Activated T-helper 9 cell treated with anti-CD3 and anti-CD28 coated beads, Interleukin-2, amount 50 U/mL, for 16 hours (primary cell): Measurements from ENCODE around the gene SLC25A34.

Experiments
- DNase-seq: peaks from one replicate; pipeline ENCODE4 v3.0.0-alpha.2; 2020; ENCODE audit warnings: low read depth

The SLC25A34 gene

GRCh38 chr1:15714406-15715136 is 21.5 kb upstream of the SLC25A34 start:
- DNase-seq = no peak

- no peak for DNase-seq
Observed at GRCh38 chr1:15717418-15718125, 18.5 kb upstream of the SLC25A34 start.

GRCh38 chr1:15718199-15718601 is 17.9 kb upstream of the SLC25A34 start:
- DNase-seq = no peak

DNA sequence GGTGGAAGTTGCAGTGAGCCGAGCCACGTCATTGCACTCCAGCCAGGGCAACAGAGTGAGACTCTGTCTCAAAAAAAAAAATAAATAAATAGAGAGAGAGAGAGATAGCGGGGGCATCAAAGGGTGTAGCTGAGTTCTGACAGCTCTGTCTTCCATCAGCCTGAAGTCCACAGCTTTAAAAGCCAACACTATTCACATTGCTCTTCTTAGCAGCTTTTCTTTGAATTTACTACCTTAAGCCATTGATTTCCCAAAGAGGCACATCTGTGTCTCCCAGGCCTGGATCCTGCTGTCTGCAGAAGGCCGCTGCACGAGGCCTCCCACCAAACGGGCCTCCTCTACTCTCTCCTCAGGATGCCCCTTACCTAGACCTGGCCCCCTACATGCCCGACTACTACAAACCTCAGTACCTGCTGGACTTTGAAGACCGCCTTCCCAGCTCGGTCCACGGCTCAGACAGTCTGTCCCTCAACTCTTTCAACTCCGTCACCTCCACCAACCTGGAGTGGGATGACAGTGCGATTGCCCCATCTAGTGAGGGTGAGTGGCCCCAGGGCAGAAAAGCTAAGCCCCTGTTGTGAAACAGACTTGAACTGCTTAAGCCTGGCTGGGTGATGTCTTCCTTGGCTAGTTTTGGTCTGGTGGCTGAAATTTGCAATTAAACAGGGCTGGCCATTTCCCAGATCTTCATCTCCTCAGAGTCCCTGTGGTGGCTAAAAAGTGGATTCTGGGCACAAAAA is 16.5 kb upstream of the SLC25A34 start:
- no peak for DNase-seq

DNA sequence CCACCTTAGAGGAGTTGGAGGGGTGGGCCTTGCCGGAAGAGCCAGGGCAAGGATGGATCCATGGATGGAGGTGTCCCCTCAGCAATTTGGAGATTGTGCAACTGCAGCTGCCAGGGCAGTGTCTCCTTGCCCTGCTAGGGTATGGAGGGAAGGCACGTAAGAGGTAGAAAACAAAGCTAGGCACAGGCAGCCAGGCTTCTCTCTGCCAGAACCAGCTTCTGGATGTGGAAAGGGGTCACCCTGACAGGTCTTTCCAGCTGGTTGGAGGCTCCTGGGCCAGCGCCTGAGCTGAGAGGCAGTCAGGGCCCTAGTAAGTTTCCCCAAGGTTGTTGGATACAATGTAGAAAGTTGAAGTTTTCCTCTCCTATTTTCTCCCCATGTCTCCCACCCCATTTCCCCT is 15.2 kb upstream of the SLC25A34 start:
- no peak for DNase-seq

- DNase-seq = no peak
Observed at GRCh38 chr1:15722411-15722810, 13.6 kb upstream of the SLC25A34 start.

- no peak for DNase-seq
Observed at GRCh38 chr1:15722836-15723532, 13.1 kb upstream of the SLC25A34 start.

DNA sequence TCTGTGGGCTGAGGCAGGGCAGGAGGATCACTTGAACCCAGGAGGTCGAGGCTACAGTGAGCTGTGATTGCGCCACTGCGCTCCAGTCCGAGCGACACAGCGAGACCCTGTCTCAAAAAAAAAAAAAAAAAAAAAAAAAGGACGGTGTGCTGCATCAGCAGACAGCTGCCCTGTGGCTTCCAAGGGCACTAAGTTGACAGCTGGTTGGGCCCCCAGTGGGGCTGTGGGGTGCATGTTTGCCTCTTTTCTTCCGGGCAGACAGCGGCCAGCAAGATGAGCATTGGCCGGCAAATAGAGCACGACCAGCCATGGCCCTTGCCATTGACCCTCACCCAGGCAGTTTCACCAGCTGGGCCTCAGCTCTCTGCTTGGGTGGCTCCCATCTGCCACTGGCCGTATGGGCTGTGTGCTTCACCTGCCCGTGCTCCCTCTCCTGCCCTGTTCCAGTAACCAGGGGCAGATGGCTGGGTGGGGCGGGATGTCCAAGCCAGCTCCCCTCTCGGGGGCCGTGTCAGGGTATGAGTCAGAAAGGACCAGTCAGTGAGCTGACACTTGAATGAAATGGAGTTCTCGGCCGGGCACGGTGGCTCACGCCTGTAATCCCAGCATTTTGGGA is 12.3 kb upstream of the SLC25A34 start:
- DNase-seq = no peak

DNA sequence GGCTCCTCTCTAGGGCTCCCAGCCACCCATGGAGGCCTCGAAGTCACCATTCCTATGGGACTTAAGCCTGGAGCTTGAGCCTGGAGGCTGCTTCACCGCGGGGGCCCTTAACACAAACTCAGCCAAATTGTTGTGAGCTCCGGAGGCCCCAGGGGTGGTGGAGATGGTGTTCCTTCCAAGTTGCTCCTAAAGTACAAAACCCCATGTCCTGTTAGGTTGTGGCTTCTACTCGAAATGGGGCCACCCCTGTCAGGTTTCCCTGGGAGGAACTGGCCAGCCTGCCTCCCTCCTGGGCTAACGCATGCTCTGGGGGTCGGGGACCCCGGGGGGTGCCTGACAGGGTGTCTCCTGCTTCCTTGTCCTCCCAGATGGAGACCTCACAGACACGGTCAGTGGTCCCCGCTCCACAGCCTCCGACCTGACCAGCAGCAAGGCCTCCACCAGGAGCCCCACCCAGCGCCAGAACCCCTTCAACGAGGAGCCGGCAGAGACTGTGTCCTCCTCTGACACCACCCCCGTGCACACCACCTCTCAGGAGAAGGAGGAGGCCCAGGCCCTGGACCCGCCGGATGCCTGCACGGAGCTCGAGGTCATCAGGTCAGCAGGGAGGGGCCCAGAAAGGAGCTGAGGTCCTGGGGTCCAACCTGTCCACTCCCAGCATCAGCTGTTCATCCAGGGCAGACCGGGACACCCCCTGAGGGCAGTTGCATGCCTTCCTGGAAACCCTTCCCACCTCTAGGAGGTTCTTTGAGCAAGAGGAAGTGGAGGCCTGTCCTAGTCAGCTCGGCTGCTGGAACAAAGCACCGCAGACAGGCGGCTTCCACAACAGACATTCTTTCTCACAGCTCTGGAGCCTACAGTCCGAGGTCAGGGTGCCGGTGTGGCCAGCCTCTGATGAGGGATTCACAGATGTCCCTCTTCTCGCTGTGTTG is 10.8 kb upstream of the SLC25A34 start:
- DNase-seq = no peak

DNA sequence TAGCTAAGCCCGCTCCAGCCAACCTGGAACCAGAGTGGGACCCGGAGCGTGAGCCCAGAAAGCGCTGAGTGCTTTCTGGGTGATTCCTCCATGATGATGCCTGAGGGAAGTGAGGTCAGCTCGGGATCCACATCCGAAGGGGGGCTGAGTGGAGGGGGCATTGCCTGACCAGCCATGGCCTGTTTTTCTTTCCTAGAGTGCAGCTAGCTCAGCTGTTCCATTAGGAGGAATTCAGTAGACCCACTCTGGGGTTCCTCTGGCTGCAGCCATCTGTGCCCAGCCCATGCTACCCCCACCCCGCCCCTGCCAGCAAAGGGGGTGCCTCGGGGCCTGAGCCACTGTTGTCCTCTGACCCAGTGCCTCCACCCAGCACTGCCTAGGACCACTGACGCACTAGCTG is 9.6 kb upstream of the SLC25A34 start:
- no peak for DNase-seq

- DNase-seq = no peak
Observed at GRCh38 chr1:15727021-15727420, 9.0 kb upstream of the SLC25A34 start.

- no peak for DNase-seq
Observed at GRCh38 chr1:15727424-15727823, 8.6 kb upstream of the SLC25A34 start.

DNA sequence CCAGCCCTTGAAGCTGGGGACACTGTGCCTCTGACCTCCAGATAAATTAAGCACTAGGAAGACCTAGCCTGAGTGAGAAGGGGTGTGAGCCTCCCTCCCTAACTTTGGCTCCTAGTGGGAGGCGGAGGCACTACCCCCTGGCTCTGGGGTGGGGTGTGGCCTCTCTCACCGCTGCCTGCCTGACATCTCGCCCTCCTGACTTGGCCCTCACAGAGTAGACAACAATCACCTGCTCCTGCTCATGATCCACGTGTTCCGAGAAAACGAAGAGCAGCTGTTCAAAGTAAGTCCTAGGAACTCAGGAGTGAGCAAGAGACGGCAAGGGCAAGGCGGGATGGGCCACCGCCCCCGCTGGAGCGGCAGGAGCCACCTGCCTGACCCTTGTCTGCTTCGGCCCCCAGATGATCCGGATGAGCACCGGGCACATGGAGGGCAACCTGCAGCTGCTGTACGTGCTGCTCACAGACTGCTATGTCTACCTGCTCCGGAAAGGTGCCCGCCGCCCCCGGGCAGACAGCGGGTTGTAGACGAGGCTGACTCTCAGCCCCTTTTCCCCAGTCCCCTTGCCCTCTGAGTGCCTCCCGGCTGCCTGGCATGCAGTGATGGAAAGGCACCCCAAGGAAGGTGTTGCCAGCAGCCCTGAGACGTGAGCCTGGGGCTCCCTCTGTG is 8.1 kb upstream of the SLC25A34 start:
- DNase-seq = no peak

- DNase-seq = no peak
Observed at GRCh38 chr1:15728937-15729657, 7.0 kb upstream of the SLC25A34 start.

GRCh38 chr1:15730423-15730822 is 5.6 kb upstream of the SLC25A34 start:
- no peak for DNase-seq

GRCh38 chr1:15730936-15731335 is 5.1 kb upstream of the SLC25A34 start:
- DNase-seq = no peak

DNA sequence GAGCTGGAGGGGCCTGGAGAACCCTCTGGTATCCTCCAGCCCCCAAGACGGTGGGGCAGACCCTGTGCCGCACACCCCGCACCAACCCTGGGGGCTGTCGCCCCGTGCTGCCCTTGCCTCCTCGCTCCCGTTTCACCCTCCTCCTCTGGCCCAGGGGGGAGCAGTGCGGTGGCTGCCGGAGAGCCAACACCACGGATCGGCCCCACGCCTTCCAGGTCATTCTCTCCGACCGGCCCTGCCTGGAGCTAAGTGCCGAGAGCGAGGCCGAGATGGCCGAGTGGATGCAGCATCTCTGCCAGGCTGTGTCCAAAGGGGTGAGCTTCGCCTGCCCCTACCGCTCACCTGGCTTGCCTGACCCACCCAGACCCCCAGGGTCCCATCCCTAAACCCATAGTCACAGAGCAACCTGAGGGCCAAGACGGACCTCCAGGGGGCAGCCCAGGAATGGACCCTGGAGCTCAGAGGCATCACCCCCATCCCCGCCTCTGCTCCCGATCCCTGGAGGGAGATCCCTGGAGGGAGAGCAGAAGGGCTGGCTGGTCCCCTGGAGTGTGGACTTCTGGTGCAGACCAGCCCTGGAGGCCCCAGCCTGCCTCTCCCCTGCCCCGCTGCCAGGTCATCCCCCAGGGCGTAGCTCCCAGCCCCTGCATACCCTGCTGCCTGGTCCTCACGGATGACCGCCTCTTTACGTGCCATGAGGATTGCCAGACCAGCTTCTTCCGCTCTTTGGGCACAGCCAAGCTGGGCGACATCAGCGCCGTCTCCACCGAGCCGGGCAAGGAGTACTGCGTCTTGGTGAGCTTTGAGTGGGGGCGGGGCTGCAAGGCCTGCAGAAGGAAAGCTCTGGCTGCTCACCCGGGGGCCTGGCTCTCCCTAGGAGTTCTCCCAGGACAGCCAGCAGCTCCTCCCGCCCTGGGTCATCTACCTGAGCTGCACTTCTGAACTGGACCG is 4.0 kb upstream of the SLC25A34 start:
- no peak for DNase-seq

DNA sequence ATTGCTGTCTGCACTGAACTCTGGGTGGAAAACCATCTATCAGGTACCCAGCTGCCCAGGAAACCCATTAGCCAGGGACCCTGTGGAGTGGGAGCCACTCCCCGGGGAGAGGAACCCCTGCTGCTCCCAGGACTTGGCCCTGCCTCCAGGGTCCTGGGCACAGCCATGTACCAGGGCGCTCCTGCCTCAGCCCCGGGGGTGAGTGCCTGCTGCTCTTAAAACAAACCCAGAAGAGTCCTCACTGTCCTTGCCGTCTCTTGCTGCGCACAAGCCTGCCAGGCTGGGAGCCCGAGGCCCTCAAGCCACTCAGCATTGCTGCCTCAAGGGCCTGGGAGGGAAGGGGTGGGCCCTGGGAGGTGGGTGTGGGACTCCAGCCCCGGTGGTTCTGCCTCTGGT is 3.4 kb upstream of the SLC25A34 start:
- DNase-seq = no peak
